A673 (cell line): ENCODE results near the gene PPP1CB. TPM values are rescaled to one million over a fixed set of nuclear protein-coding genes. Genes with fewer than 3 reads are reported as not detected.
A peak's percentile ranks its signal among the peaks of the same experiment; 100 is the strongest.

Source experiments
- BruUV-seq: library from RNA; stranded (reverse); fragments of 400-500 nt; replicated peaks from 2 replicates; lab custom pipeline; 2021; lab: Mats Ljungman, UMichigan
- CTCF ChIA-PET: fragments of 300-600 bp; sonication (Branson Sonifier 250); formaldehyde crosslinking; loops from one replicate; lab custom pipeline; 2022; ENCODE audit warnings: antibody characterized with exemption; lab: Charles Lee
- POLR2A ChIA-PET: fragments of 300-600 bp; sonication (Branson Sonifier 250); formaldehyde crosslinking; loops from one replicate; lab custom pipeline; 2022; ENCODE audit warnings: antibody characterized with exemption; ENCODE audit not compliant: low non-redundant PET; lab: Charles Lee
- DNase-seq: peaks from one replicate; pipeline ENCODE4 v3.0.0-alpha.2; 2015; ENCODE audit warnings: low spot score
- H3K27ac ChIP-seq: fragments of 200-600 bp; sonication (generic); 2 replicates; pipeline ENCODE4 v1.5.1; 2016; ENCODE audit warnings: mixed run types, low read depth, mild to moderate bottlenecking, mixed read lengths, antibody characterized with exemption, low read length; ENCODE audit not compliant: poor library complexity, severe bottlenecking
- H3K27me3 ChIP-seq: fragments of 200-600 bp; sonication (generic); replicated peaks from 2 replicates; pipeline ENCODE4 v1.6.1; 2017; ENCODE audit warnings: mixed run types, low read depth, mild to moderate bottlenecking, mixed read lengths, antibody characterized with exemption, low read length; ENCODE audit not compliant: insufficient read depth, poor library complexity
- H3K36me3 ChIP-seq: fragments of 200-600 bp; sonication (generic); 2 replicates; pipeline ENCODE4 v1.6.1; 2016; ENCODE audit warnings: mixed run types, mild to moderate bottlenecking, mixed read lengths, antibody characterized with exemption, low read length; ENCODE audit not compliant: insufficient read depth, poor library complexity, severe bottlenecking
- H3K4me1 ChIP-seq: fragments of 200-600 bp; sonication (generic); 2 replicates; pipeline ENCODE4 v1.6.1; 2017; ENCODE audit warnings: mixed run types, mild to moderate bottlenecking, mixed read lengths, antibody characterized with exemption, low read length; ENCODE audit not compliant: insufficient read depth, poor library complexity, severe bottlenecking
- H3K4me3 ChIP-seq: fragments of 200-600 bp; sonication (generic); 2 replicates; pipeline ENCODE4 v1.5.1; 2016; ENCODE audit warnings: low read depth, mixed run types, mild to moderate bottlenecking, mixed read lengths, low read length; ENCODE audit not compliant: poor library complexity, severe bottlenecking
- H3K9me3 ChIP-seq: fragments of 200-600 bp; sonication (generic); 2 replicates; pipeline ENCODE4 v1.6.1; 2016; ENCODE audit warnings: mixed run types, low read depth, mild to moderate bottlenecking, mixed read lengths, antibody characterized with exemption, low read length; ENCODE audit not compliant: poor library complexity, severe bottlenecking
- EZH2 ChIP-seq: fragments of 200-600 bp; sonication (generic); IDR thresholded peaks from 2 replicates; pipeline ENCODE4 v1.6.1; 2017; ENCODE audit warnings: borderline replicate concordance, low read depth, mild to moderate bottlenecking, mixed read lengths, antibody characterized with exemption, low read length; ENCODE audit not compliant: poor library complexity, severe bottlenecking
- intact Hi-C: fragments of 100-400 bp; cut with micrococcal nuclease; formaldehyde crosslinking; loops from one replicate; pipeline ENCODE4 v1.10.0; 2022; ENCODE audit not compliant: unreplicated experiment
- total RNA-seq: library from RNA; stranded (reverse); gene quantifications from 2 replicates; pipeline ENCODE4 v1.2.3, GENCODE V29; 2021
- TF ChIP-seq, protein P1 (sequence below): fragments of 300-800, 200-600 bp; sonication (generic); conservative IDR thresholded peaks from 2 replicates; pipeline ENCODE4 v1.5.1; 2017; ENCODE audit warnings: low read depth, mild to moderate bottlenecking, antibody characterized with exemption, low read length, moderate library complexity, mixed read lengths

The PPP1CB gene
- total RNA-seq, 1 experiment from 2014 or later, result 181 TPM

GRCh38 chr2:28716265-28716865 lies 35.3 kb upstream of the PPP1CB start:
- peak overlapping the region; percentile 63 for H3K27ac ChIP-seq
- DNase-seq, result peak; percentile 88
- H3K4me1 ChIP-seq, result peaks cover 17% of the 10 kb centered on the region
- ChIA-PET CTCF (no interaction called here), POLR2A (interaction anchor here (0.5 kb wide), 1 partner anchor 40 kb away, joined by 4 read pairs; no protein-coding TSS in a partner anchor)
- no peaks in the 10 kb centered on the region for H3K9me3 ChIP-seq
- H3K4me3 ChIP-seq, result no peak overlapping the region
- H3K36me3 ChIP-seq, result no peaks in the 10 kb centered on the region
- intact Hi-C loops, result no loop called here
- BruUV-seq, result no TSS peak
- TF ChIP-seq, protein P1, sequence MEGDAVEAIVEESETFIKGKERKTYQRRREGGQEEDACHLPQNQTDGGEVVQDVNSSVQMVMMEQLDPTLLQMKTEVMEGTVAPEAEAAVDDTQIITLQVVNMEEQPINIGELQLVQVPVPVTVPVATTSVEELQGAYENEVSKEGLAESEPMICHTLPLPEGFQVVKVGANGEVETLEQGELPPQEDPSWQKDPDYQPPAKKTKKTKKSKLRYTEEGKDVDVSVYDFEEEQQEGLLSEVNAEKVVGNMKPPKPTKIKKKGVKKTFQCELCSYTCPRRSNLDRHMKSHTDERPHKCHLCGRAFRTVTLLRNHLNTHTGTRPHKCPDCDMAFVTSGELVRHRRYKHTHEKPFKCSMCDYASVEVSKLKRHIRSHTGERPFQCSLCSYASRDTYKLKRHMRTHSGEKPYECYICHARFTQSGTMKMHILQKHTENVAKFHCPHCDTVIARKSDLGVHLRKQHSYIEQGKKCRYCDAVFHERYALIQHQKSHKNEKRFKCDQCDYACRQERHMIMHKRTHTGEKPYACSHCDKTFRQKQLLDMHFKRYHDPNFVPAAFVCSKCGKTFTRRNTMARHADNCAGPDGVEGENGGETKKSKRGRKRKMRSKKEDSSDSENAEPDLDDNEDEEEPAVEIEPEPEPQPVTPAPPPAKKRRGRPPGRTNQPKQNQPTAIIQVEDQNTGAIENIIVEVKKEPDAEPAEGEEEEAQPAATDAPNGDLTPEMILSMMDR, result no peak
- TF ChIP-seq EZH2, result no peak
- no peaks in the 10 kb centered on the region for H3K27me3 ChIP-seq

GRCh38 chr2:28717339-28717758 lies 34.3 kb upstream of the PPP1CB start:
- Histone ChIP-seq H3K27me3 (no peaks in the 10 kb centered on the region), H3K4me1 (peaks cover 17% of the 10 kb centered on the region), H3K27ac (peak overlapping the region; percentile 63), H3K4me3 (no peak overlapping the region), H3K36me3 (no peaks in the 10 kb centered on the region), H3K9me3 (no peaks in the 10 kb centered on the region)
- peak; percentile 93 for DNase-seq
- CTCF ChIA-PET, result interaction anchor here (0.6 kb wide), 1 partner anchor 150 kb away, joined by 7 read pairs; no protein-coding TSS in a partner anchor
- BruUV-seq, result no TSS peak
- intact Hi-C loops, result no loop called here
- POLR2A ChIA-PET, result no interaction called here
- TF ChIP-seq, protein P1, result no peak
- TF ChIP-seq EZH2, result no peak

DNA sequence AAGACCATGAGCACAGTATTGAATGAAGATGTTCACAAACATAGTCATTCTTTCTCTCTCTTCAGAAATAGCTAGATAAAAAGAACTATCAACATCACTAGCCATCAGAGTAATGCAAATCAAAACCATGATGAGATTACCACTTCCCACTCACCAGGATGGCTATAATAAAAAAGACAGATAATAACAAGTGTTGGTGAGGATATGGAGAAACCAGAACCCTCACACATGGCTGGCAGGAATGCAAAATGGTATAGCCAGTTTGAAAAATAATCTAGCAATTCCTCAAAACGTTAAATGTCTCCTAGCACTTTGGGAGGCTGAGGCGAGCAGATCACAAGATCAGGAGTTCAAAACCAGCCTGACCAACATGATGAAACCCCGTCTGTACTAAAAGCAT lies 31.3 kb upstream of the PPP1CB start:
- H3K9me3 ChIP-seq, result no peaks in the 10 kb centered on the region

More for the DNA sequence above, 31.3 kb upstream of the PPP1CB start:
- Histone ChIP-seq H3K27me3 (no peaks in the 10 kb centered on the region), H3K36me3 (no peaks in the 10 kb centered on the region), H3K4me1 (peaks cover 17% of the 10 kb centered on the region), H3K27ac (no peak overlapping the region), H3K4me3 (no peak overlapping the region)
- ChIA-PET POLR2A (no interaction called here), CTCF (no interaction called here)
- no peak for TF ChIP-seq EZH2
- TF ChIP-seq, protein P1, result no peak
- no TSS peak for BruUV-seq
- no peak for DNase-seq
- intact Hi-C loops, result no loop called here
